SH-SY5Y (cell line): ENCODE results near the gene ST6GALNAC4.

Experiments used
- GATA2 ChIP-seq: IDR thresholded peaks from 2 replicates; pipeline ENCODE4 v1.6.1; 2011; ENCODE audit warnings: mild to moderate bottlenecking, low read depth, low read length
- GATA3 ChIP-seq: IDR thresholded peaks from 2 replicates; pipeline ENCODE4 v1.6.1; 2011; ENCODE audit warnings: low read depth, mild to moderate bottlenecking, low read length, moderate library complexity

DNA sequence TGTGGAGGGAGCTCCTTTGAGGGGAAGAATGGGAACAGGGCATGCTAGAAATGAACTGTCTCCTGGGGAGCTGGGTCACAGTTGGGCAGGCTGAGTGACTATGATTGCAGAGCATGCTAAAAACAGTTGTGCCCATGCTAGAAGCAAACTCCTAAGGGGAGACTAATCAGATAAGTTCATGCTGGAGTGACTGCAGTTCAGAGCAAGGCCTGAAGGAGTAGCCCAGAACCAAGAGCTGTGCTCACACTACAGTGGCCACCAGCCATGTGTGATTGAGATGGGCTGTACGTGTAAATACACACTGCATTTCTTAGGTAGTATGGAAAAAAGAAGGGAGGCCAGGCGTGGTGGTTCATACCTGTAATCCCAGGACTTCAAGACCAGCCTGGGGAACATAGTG is 29.0 kb downstream of the ST6GALNAC4 start:
- no peak for TF ChIP-seq GATA3
- no peak for TF ChIP-seq GATA2
